ENCODE results near the gene IFT52.

DNA sequence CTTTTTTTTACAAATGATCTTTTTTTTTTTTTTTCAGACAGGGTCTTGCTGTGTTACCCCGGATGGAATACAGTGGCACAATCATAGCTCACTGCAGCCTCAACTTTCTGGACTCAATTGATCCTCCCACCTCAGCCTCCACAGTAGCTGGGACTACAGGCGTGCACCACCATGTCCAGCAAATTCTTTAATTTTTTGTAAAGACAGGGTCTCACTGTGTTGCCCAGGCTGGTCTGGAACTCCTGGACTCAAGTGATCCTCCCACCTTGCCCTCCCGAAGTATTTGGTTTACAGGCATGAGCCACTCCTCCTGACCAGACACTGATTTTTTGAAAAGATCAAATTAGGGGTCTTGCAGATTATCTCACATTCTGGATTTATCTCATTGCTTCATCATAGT, 65.2 kb downstream of the IFT52 start:
- TF ChIP-seq, protein P1, sequence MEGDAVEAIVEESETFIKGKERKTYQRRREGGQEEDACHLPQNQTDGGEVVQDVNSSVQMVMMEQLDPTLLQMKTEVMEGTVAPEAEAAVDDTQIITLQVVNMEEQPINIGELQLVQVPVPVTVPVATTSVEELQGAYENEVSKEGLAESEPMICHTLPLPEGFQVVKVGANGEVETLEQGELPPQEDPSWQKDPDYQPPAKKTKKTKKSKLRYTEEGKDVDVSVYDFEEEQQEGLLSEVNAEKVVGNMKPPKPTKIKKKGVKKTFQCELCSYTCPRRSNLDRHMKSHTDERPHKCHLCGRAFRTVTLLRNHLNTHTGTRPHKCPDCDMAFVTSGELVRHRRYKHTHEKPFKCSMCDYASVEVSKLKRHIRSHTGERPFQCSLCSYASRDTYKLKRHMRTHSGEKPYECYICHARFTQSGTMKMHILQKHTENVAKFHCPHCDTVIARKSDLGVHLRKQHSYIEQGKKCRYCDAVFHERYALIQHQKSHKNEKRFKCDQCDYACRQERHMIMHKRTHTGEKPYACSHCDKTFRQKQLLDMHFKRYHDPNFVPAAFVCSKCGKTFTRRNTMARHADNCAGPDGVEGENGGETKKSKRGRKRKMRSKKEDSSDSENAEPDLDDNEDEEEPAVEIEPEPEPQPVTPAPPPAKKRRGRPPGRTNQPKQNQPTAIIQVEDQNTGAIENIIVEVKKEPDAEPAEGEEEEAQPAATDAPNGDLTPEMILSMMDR (IDR thresholded peaks at IDR 0.05): no peak
- no peak for TF ChIP-seq POLR2A (IDR thresholded peaks at IDR 0.05)

All from heart left ventricle (tissue), 13 donors.